ENCODE results near the gene FBXW12. TPM values are rescaled to one million over a fixed set of nuclear protein-coding genes. Genes with fewer than 3 reads are reported as not detected.
"Not testable (repeated sequence)": the region's sequence is repeated elsewhere in the genome, so short reads cannot be mapped to it uniquely, and the experiment has no call there.

Gene FBXW12
- total RNA-seq, 1 donor from 2014 or later = not detected

GRCh38 chr3:48387634-48388033 lies 15.6 kb downstream of the FBXW12 start:
- ATAC-seq = no peak

GRCh38 chr3:48388966-48389365 lies 16.9 kb downstream of the FBXW12 start:
- ATAC-seq = no peak

- no peak for ATAC-seq
These were observed 22.4 kb downstream of the FBXW12 start for GRCh38 chr3:48394391-48394790.

- no peak for ATAC-seq
These were observed 23.7 kb downstream of the FBXW12 start for GRCh38 chr3:48395714-48396113.

- ATAC-seq = peak; percentile 5
These were observed 26.0 kb downstream of the FBXW12 start for GRCh38 chr3:48397767-48398681.

- ATAC-seq = no peak
These were observed 26.8 kb downstream of the FBXW12 start for GRCh38 chr3:48398701-48399386.

GRCh38 chr3:48399387-48400172 lies 27.6 kb downstream of the FBXW12 start:
- ATAC-seq = peak; percentile 69

- peak; percentile 39 for ATAC-seq
These were observed 28.9 kb downstream of the FBXW12 start for GRCh38 chr3:48400824-48401433.

GRCh38 chr3:48401434-48401901 lies 29.4 kb downstream of the FBXW12 start:
- not testable (repeated sequence) for ATAC-seq

GRCh38 chr3:48402281-48402732 lies 30.3 kb downstream of the FBXW12 start:
- ATAC-seq = peak; percentile 75

GRCh38 chr3:48402907-48403306 lies 30.9 kb downstream of the FBXW12 start:
- no peak for ATAC-seq

- no peak for ATAC-seq
These were observed 31.8 kb downstream of the FBXW12 start for GRCh38 chr3:48403533-48404439.

GRCh38 chr3:48404440-48405342 lies 32.7 kb downstream of the FBXW12 start:
- ATAC-seq = no peak

- peak; percentile 26 for ATAC-seq
These were observed 33.4 kb downstream of the FBXW12 start for GRCh38 chr3:48405343-48405881.

GRCh38 chr3:48405971-48406370 lies 34.0 kb downstream of the FBXW12 start:
- ATAC-seq = no peak

GRCh38 chr3:48406443-48407431 lies 34.7 kb downstream of the FBXW12 start:
- ATAC-seq = no peak

- no peak for ATAC-seq
These were observed 35.6 kb downstream of the FBXW12 start for GRCh38 chr3:48407542-48408099.

- ATAC-seq = no peak
These were observed 36.8 kb downstream of the FBXW12 start for GRCh38 chr3:48408823-48409281.

All from esophagus mucosa (tissue), 1 donor.